ENCODE data around the gene GSTCD. TPM values are rescaled to one million over a fixed set of nuclear protein-coding genes. Genes with fewer than 3 reads are reported as not detected.

GSTCD gene
- total and polyA plus RNA-seq, 2 of the 4 experiments (the other 2 are of a cell fraction): 5.2 to 20.3 TPM

- H3K4me1 ChIP-seq (ENCODE audit: control insufficient read depth, insufficient read depth, low read length): no peaks in the 10 kb centered on the region
- peaks cover 4% of the 10 kb centered on the region; the same call in 1 of the 2 replicates for H3K36me3 ChIP-seq (ENCODE audit: control insufficient read depth, insufficient read depth, low read length)
- no peak overlapping the region for H2BK20ac ChIP-seq (ENCODE audit: low read depth, low read length)
- peaks cover 30 to 58% of the 10 kb centered on the region in 2 experiments for H3K79me1 ChIP-seq (ENCODE audit: low read depth in 1 of 2, low read length in 2 of 2)
- H3K9ac ChIP-seq (ENCODE audit: low read depth, low read length): peak overlapping the region; percentile 76
- in situ Hi-C loops (cut with MboI; ENCODE audit: low sequenced_read_pairs) (no loop called here), intact Hi-C loops (cut with micrococcal nuclease) (loop anchor here (2.0 to 10.0 kb wide), 4 partner anchors 235 to 563 kb away; partner anchors contain the start of gene TET2), dilution Hi-C loops (cut with HindIII; ENCODE audit: low sequenced_read_pairs, unreplicated experiment) (no loop called here)
- H3K9me1 ChIP-seq (ENCODE audit: insufficient read depth, low read length): peaks cover 3% of the 10 kb centered on the region; the same call in 1 of the 2 replicates
- H2BK15ac ChIP-seq (ENCODE audit: low read depth, low read length): no peak overlapping the region
- H2AFZ ChIP-seq (replicated peaks; ENCODE audit: low read length, poor library complexity): peak overlapping the region; percentile 99
- BruUV-seq (replicated peaks): no TSS peak
- peak overlapping the region; percentile 83 for H3K4me2 ChIP-seq (ENCODE audit: low read depth, low read length)
- H3K14ac ChIP-seq (replicated peaks; ENCODE audit: low read depth, low read length): peak overlapping the region; percentile 82; the same call in 1 of the 2 replicates
- H2AK5ac ChIP-seq (ENCODE audit: low read depth, low read length): peak overlapping the region; percentile 28; the same call in 1 of the 2 replicates
- no peak for TF ChIP-seq MXI1 (IDR thresholded peaks at IDR 0.05; ENCODE audit: borderline replicate concordance, low read depth, low read length)
- no peak for TF ChIP-seq SMC3 (IDR thresholded peaks at IDR 0.05; ENCODE audit: low read depth, low read length)
- no peak for TF ChIP-seq CTCF (conservative IDR thresholded peaks at IDR 0.05; ENCODE audit: low read depth, low read length)
- no peak for TF ChIP-seq CHD1 (IDR thresholded peaks at IDR 0.05; ENCODE audit: low read depth, low read length)
- no peak for TF ChIP-seq POLR2A (IDR thresholded peaks at IDR 0.05; ENCODE audit: low read depth, low read length)
- no peak for TF ChIP-seq FOS (IDR thresholded peaks at IDR 0.05; ENCODE audit: low read depth, low read length)
- TF ChIP-seq RCOR1 (IDR thresholded peaks at IDR 0.05; ENCODE audit: insufficient replicate concordance, low read length): no peak
- TF ChIP-seq RFX5 (IDR thresholded peaks at IDR 0.05; ENCODE audit: low read depth, low read length): no peak
- no peak for TF ChIP-seq RAD21 (IDR thresholded peaks at IDR 0.05; ENCODE audit: low read length)
- TF ChIP-seq USF2 (IDR thresholded peaks at IDR 0.05; ENCODE audit: low read depth, low read length): no peak
- TF ChIP-seq MAZ (IDR thresholded peaks at IDR 0.05; ENCODE audit: borderline replicate concordance, low read depth, low read length): no peak
- no peak for TF ChIP-seq NFE2L2 (IDR thresholded peaks at IDR 0.05; ENCODE audit: low read depth, low read length)
- peak overlapping the region; percentile 59 for H3K4me3 ChIP-seq (ENCODE audit: insufficient read depth, low read depth, low read length)
- peak overlapping the region; percentile 54 for H4K91ac ChIP-seq (ENCODE audit: insufficient read depth, low read depth, low read length)
- no peaks in the 10 kb centered on the region for H3K27me3 ChIP-seq (ENCODE audit: control insufficient read depth, insufficient read depth, low read length)
- DNase-seq (no peak), ATAC-seq (ENCODE audit: low read depth) (no peak)
- POLR2A ChIA-PET (ENCODE audit: unreplicated experiment): interaction anchor here (0.6 kb wide), 1 partner anchor 470 kb away, joined by 7 read pairs; no protein-coding TSS in a partner anchor
- H4K8ac ChIP-seq (ENCODE audit: low read depth in 2 of 2, low read length in 2 of 2): peak overlapping the region; percentile 78 to 92
- H3K18ac ChIP-seq (ENCODE audit: low read depth, low read length): no peak overlapping the region
- H3K9me3 ChIP-seq (ENCODE audit: control insufficient read depth, insufficient read depth, low read length): no peaks in the 10 kb centered on the region
- peak overlapping the region; percentile 84 for H3K56ac ChIP-seq (ENCODE audit: extremely low read depth, insufficient read depth, low read length)
- peak overlapping the region; percentile 51 for H3K4ac ChIP-seq (ENCODE audit: low read depth, low read length)
- no peak overlapping the region for H2BK120ac ChIP-seq (ENCODE audit: low read depth, low read length)
- 0% methylated on average over 3 of the region's 7 CpGs; no CpG with 5 or more reads in 1 of the 2 experiments for WGBS, 2 experiments (ENCODE audit: extremely low coverage in 2 of 2, insufficient read length in 1 of 2)
- H3K27ac ChIP-seq (ENCODE audit: insufficient read depth, low read length): peak overlapping the region; percentile 75; the same call in 1 of the 2 replicates
- peak overlapping the region; percentile 61 for H3K23ac ChIP-seq (ENCODE audit: low read depth, low read length)
- H4K5ac ChIP-seq (ENCODE audit: low read depth, low read length): peak overlapping the region; percentile 46
- CTCF ChIA-PET: no interaction called here
- peak overlapping the region; percentile 42 for H2BK5ac ChIP-seq (ENCODE audit: low read depth, low read length, poor library complexity, severe bottlenecking)
- H2AK9ac ChIP-seq (replicated peaks; ENCODE audit: low read depth, low read length, poor library complexity): peak overlapping the region; percentile 83
- no peaks in the 10 kb centered on the region for H4K20me1 ChIP-seq (ENCODE audit: insufficient read depth, low read length)
Observed at GRCh38 chr4:105707782-105708180, 803 bp upstream of the GSTCD start.

Data from IMR-90 (cell line).